Lower leg skin (tissue), 3 donors: ENCODE data around the gene CTTNBP2.

Experiments
- CTCF ChIP-seq, 3 donors: fragments of 450-650 bp; IDR thresholded peaks; one replicate each; pipeline ENCODE4 v1.5.1; 2016; ENCODE audit warnings: antibody characterized with exemption in 3 of 3, mild to moderate bottlenecking in 3 of 3, moderate library complexity in 2 of 3
- POLR2A ChIP-seq, 2 donors: fragments of 450-650 bp; IDR thresholded peaks; one replicate each; pipeline ENCODE4 v1.6.1; 2016 to 2017; ENCODE audit warnings: antibody characterized with exemption in 2 of 2, mild to moderate bottlenecking in 1 of 2, moderate library complexity in 1 of 2

GRCh38 chr7:117780832-117781231 lies 92.4 kb downstream of the CTTNBP2 start:
- TF ChIP-seq CTCF (IDR thresholded peaks at IDR 0.05), result no peak
- TF ChIP-seq POLR2A (IDR thresholded peaks at IDR 0.05), result no peak
